WTC11 (cell line): ENCODE measurements around the gene P4HB. TPM values are rescaled to one million over a fixed set of nuclear protein-coding genes. Genes with fewer than 3 reads are reported as not detected.

ENCODE experiments used
- ATAC-seq: fragments of 200-7000 bp; cut with Tn5 transposase; 2 replicates; pipeline ENCODE4 v1.10.0; 2021; ENCODE audit warnings: mild to moderate bottlenecking, moderate library complexity
- CTCF ChIA-PET: fragments of 300-600 bp; sonication (Branson Sonifier 250); formaldehyde crosslinking; loops from one replicate; lab custom pipeline; 2021; ENCODE audit warnings: antibody characterized with exemption; lab: Charles Lee
- POLR2A ChIA-PET: fragments of 350-600 bp; sonication (Branson Sonifier 250); formaldehyde crosslinking; loops from one replicate; lab custom pipeline; 2021; ENCODE audit warnings: antibody characterized with exemption; lab: Charles Lee
- DNase-seq: peaks from one replicate; pipeline ENCODE4 v3.0.0; 2021; ENCODE audit warnings: low spot score
- H3K27ac Mint-ChIP-seq: 2 replicates; pipeline ENCODE4 v1.8.0; 2021; ENCODE audit warnings: mixed read lengths
- H3K27me3 Mint-ChIP-seq: 2 replicates; pipeline ENCODE4 v1.8.0; 2021; ENCODE audit warnings: low read depth, mild to moderate bottlenecking, moderate library complexity, mixed read lengths
- H3K36me3 Mint-ChIP-seq: 2 replicates; pipeline ENCODE4 v1.8.0; 2021; ENCODE audit warnings: mixed read lengths
- H3K4me1 Mint-ChIP-seq: 2 replicates; pipeline ENCODE4 v1.8.0; 2022; ENCODE audit warnings: mixed read lengths
- H3K4me3 Mint-ChIP-seq: 2 replicates; pipeline ENCODE4 v1.8.0; 2021; ENCODE audit warnings: mild to moderate bottlenecking, moderate library complexity, mixed read lengths
- H3K9me3 Mint-ChIP-seq: 2 replicates; pipeline ENCODE4 v1.8.0; 2021; ENCODE audit warnings: mixed read lengths
- ATF1 ChIP-seq: sonication (generic); formaldehyde crosslinking; IDR thresholded peaks from 2 replicates; pipeline ENCODE4 v1.8.1; 2023; ENCODE audit warnings: mild to moderate bottlenecking, moderate library complexity, missing genetic modification reagents
- ATF2 ChIP-seq: sonication (generic); formaldehyde crosslinking; IDR thresholded peaks from 2 replicates; pipeline ENCODE4 v1.8.1; 2022; ENCODE audit warnings: low read depth, missing genetic modification reagents, borderline replicate concordance
- CTCF ChIP-seq: fragments of 200-600 bp; IDR thresholded peaks from 2 replicates; pipeline ENCODE4 v1.8.0; 2022; ENCODE audit warnings: antibody characterized with exemption
- E2F5 ChIP-seq: sonication (generic); formaldehyde crosslinking; IDR thresholded peaks from 2 replicates; pipeline ENCODE4 v1.8.1; 2022; ENCODE audit warnings: mild to moderate bottlenecking, moderate library complexity, missing genetic modification reagents
- ETV6 ChIP-seq: sonication (generic); formaldehyde crosslinking; IDR thresholded peaks from 2 replicates; pipeline ENCODE4 v1.8.1; 2022; ENCODE audit warnings: mild to moderate bottlenecking, missing genetic modification reagents
- FOXJ3 ChIP-seq: sonication (generic); formaldehyde crosslinking; IDR thresholded peaks from 2 replicates; pipeline ENCODE4 v1.9.0; 2021; ENCODE audit warnings: missing genetic modification reagents, mild to moderate bottlenecking, borderline replicate concordance
- IRF2 ChIP-seq: sonication (generic); formaldehyde crosslinking; IDR thresholded peaks from 2 replicates; pipeline ENCODE4 v1.8.0; 2022; ENCODE audit warnings: low read depth, missing genetic modification reagents, borderline replicate concordance
- JAZF1 ChIP-seq: fragments of 250-450 bp; sonication (Bioruptor Pico); IDR thresholded peaks from 2 replicates; pipeline ENCODE4 v1.9.0; 2021; ENCODE audit warnings: moderate library complexity, mild to moderate bottlenecking, inconsistent platforms
- JUN ChIP-seq: sonication (generic); formaldehyde crosslinking; IDR thresholded peaks from 2 replicates; pipeline ENCODE4 v1.8.0; 2023; ENCODE audit warnings: mild to moderate bottlenecking, missing genetic modification reagents
- MXD4 ChIP-seq: fragments of 250-450 bp; sonication (Bioruptor Pico); IDR thresholded peaks from 2 replicates; pipeline ENCODE4 v1.8.0; 2021; ENCODE audit warnings: mild to moderate bottlenecking, moderate library complexity, borderline replicate concordance
- NFATC4 ChIP-seq: fragments of 250-450 bp; sonication (Bioruptor Pico); IDR thresholded peaks from 2 replicates; pipeline ENCODE4 v1.9.0; 2021; ENCODE audit warnings: mild to moderate bottlenecking
- PRRX2 ChIP-seq: fragments of 250-450 bp; sonication (Bioruptor Pico); IDR thresholded peaks from 2 replicates; pipeline ENCODE4 v1.8.0; 2021; ENCODE audit warnings: mild to moderate bottlenecking
- RORB ChIP-seq: fragments of 250-450 bp; sonication (Bioruptor Pico); IDR thresholded peaks from 2 replicates; pipeline ENCODE4 v1.9.0; 2021; ENCODE audit warnings: mild to moderate bottlenecking
- USF1 ChIP-seq: sonication (generic); formaldehyde crosslinking; IDR thresholded peaks from 2 replicates; pipeline ENCODE4 v1.8.0; 2022; ENCODE audit warnings: mild to moderate bottlenecking, missing genetic modification reagents
- ZNF232 ChIP-seq: sonication (generic); formaldehyde crosslinking; IDR thresholded peaks from 2 replicates; pipeline ENCODE4 v1.8.0; 2022; ENCODE audit warnings: mild to moderate bottlenecking, missing genetic modification reagents
- total RNA-seq: library from RNA; stranded (reverse); gene quantifications from 3 replicates; pipeline ENCODE4 v1.2.3, GENCODE V29; 2021
- TF ChIP-seq, protein P1 (sequence below): sonication (generic); formaldehyde crosslinking; IDR thresholded peaks from 2 replicates; pipeline ENCODE4 v1.8.1; 2023; ENCODE audit warnings: mild to moderate bottlenecking, missing genetic modification reagents
- TF ChIP-seq, protein P2 (sequence below): fragments of 250-450 bp; sonication (Bioruptor Pico); IDR thresholded peaks from 2 replicates; pipeline ENCODE4 v1.9.0; 2021; ENCODE audit warnings: mild to moderate bottlenecking
- TF ChIP-seq, protein P3 (sequence below): sonication (generic); formaldehyde crosslinking; IDR thresholded peaks from 2 replicates; pipeline ENCODE4 v1.8.0; 2022; ENCODE audit warnings: mild to moderate bottlenecking, missing genetic modification reagents

Gene P4HB
- total RNA-seq, 1 experiment from 2014 or later, result 380 TPM

GRCh38 chr17:81817758-81818147 is 42.6 kb downstream of the P4HB start (continued):
- TF ChIP-seq RORB (CRISPR knock-in tag) (no peak), USF1 (no peak)

DNA sequence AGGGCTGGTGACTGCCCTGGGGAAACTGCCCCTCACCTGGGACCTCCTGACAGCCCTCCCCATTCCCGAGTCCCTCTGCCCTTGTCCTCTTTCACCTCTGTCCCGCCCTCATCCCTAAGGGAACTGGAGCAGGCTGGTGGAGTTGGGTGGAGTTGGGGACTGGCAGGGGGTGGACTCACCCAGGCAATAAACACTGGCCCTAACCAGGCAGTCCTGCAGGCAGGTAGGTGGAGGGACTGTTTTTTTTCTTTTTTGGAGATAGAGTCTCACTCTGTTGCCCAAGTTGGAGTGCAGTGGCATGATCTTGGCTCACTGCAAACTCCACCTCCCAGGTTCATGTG is 44.7 kb downstream of the P4HB start:
- H3K36me3 Mint-ChIP-seq, result no peaks in the 10 kb centered on the region
- no peak for DNase-seq
- no peak overlapping the region for H3K27ac Mint-ChIP-seq
- no peaks in the 10 kb centered on the region for H3K4me1 Mint-ChIP-seq
- ATAC-seq, result no peak
- TF ChIP-seq ZNF232 (no peak), USF1 (no peak), ATF2 (no peak), PRRX2 (CRISPR knock-in tag) (no peak), IRF2 (CRISPR knock-in tag) (no peak), JUN (CRISPR knock-in tag) (no peak), E2F5 (no peak), ATF1 (CRISPR knock-in tag) (no peak), JAZF1 (CRISPR knock-in tag) (no peak), MXD4 (CRISPR knock-in tag) (no peak), ETV6 (no peak), CTCF (no peak), NFATC4 (no peak), FOXJ3 (CRISPR knock-in tag) (no peak)
- TF ChIP-seq, protein P1, sequence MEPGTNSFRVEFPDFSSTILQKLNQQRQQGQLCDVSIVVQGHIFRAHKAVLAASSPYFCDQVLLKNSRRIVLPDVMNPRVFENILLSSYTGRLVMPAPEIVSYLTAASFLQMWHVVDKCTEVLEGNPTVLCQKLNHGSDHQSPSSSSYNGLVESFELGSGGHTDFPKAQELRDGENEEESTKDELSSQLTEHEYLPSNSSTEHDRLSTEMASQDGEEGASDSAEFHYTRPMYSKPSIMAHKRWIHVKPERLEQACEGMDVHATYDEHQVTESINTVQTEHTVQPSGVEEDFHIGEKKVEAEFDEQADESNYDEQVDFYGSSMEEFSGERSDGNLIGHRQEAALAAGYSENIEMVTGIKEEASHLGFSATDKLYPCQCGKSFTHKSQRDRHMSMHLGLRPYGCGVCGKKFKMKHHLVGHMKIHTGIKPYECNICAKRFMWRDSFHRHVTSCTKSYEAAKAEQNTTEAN (CRISPR knock-in tag), result no peak
- TF ChIP-seq, protein P2, sequence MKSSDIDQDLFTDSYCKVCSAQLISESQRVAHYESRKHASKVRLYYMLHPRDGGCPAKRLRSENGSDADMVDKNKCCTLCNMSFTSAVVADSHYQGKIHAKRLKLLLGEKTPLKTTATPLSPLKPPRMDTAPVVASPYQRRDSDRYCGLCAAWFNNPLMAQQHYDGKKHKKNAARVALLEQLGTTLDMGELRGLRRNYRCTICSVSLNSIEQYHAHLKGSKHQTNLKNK, result no peak
- TF ChIP-seq, protein P3, sequence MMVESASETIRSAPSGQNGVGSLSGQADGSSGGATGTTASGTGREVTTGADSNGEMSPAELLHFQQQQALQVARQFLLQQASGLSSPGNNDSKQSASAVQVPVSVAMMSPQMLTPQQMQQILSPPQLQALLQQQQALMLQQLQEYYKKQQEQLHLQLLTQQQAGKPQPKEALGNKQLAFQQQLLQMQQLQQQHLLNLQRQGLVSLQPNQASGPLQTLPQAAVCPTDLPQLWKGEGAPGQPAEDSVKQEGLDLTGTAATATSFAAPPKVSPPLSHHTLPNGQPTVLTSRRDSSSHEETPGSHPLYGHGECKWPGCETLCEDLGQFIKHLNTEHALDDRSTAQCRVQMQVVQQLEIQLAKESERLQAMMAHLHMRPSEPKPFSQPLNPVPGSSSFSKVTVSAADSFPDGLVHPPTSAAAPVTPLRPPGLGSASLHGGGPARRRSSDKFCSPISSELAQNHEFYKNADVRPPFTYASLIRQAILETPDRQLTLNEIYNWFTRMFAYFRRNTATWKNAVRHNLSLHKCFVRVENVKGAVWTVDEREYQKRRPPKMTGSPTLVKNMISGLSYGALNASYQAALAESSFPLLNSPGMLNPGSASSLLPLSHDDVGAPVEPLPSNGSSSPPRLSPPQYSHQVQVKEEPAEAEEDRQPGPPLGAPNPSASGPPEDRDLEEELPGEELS (CRISPR knock-in tag), result no peak
- TF ChIP-seq, all 79 proteins: peak for 0
- Mint-ChIP-seq H3K9me3 (no peaks in the 10 kb centered on the region), H3K27me3 (no peaks in the 10 kb centered on the region), H3K4me3 (no peak overlapping the region)
- POLR2A ChIA-PET, result no interaction called here
- CTCF ChIA-PET, result interaction anchor here (0.7 to 1.5 kb wide), 2 partner anchors 10 to 811 kb away, joined by 3 to 6 read pairs; no protein-coding TSS in a partner anchor
